ENCODE data around the gene CAPN2.

- TF ChIP-seq CTCF (IDR thresholded peaks at IDR 0.05): no peak
- TF ChIP-seq POLR2A (IDR thresholded peaks at IDR 0.05): no peak
- TF ChIP-seq EP300 (IDR thresholded peaks at IDR 0.05): no peak
Observed at GRCh38 chr1:223756806-223757700, 44.7 kb downstream of the CAPN2 start.
